ENCODE data around the gene LRRC2. TPM values are rescaled to one million over a fixed set of nuclear protein-coding genes. Genes with fewer than 3 reads are reported as not detected.
A peak's percentile ranks its signal among the peaks of the same experiment; 100 is the strongest.
"Not testable (repeated sequence)": the region's sequence is repeated elsewhere in the genome, so short reads cannot be mapped to it uniquely, and the experiment has no call there.

LRRC2 gene
- total RNA-seq, 1 donor from 2014 or later: 7.0 TPM

- DNase-seq (ENCODE audit: low read depth): no peak
Measured at GRCh38 chr3:46500656-46501635, 65.2 kb downstream of the LRRC2 start.

- no peak for DNase-seq (ENCODE audit: low read depth)
Measured at GRCh38 chr3:46498916-46499519, 67.1 kb downstream of the LRRC2 start.

- DNase-seq (ENCODE audit: low read depth): no peak
Measured at GRCh38 chr3:46497556-46498265, 68.4 kb downstream of the LRRC2 start, which contains the start of gene RTP3. RTP3 (plus strand) TSS chr3:46497976; CDS start chr3:46498063, 87 bp downstream.

GRCh38 chr3:46496746-46497555, 69.2 kb downstream of the LRRC2 start:
- no peak for DNase-seq (ENCODE audit: low read depth)

GRCh38 chr3:46495901-46496456, 70.1 kb downstream of the LRRC2 start:
- DNase-seq (ENCODE audit: low read depth): no peak

- DNase-seq (ENCODE audit: low read depth): not testable (repeated sequence)
Measured at GRCh38 chr3:46494491-46494890, 71.6 kb downstream of the LRRC2 start.

- no peak for DNase-seq (ENCODE audit: low read depth)
Measured at GRCh38 chr3:46492890-46493547, 73.1 kb downstream of the LRRC2 start.

- no peak for DNase-seq (ENCODE audit: low read depth)
Measured at GRCh38 chr3:46491089-46492070, 74.7 kb downstream of the LRRC2 start.

- DNase-seq (ENCODE audit: low read depth): peak; percentile 85
Measured at GRCh38 chr3:46490338-46491084, 75.6 kb downstream of the LRRC2 start.

- no peak for DNase-seq (ENCODE audit: low read depth)
Measured at GRCh38 chr3:46489875-46490274, 76.2 kb downstream of the LRRC2 start.

- no peak for DNase-seq (ENCODE audit: low read depth)
Measured at GRCh38 chr3:46489381-46489780, 76.7 kb downstream of the LRRC2 start.

GRCh38 chr3:46488735-46489361, 77.3 kb downstream of the LRRC2 start:
- DNase-seq (ENCODE audit: low read depth): peak; percentile 92

- no peak for DNase-seq (ENCODE audit: low read depth)
Measured at GRCh38 chr3:46485779-46486175, 80.3 kb downstream of the LRRC2 start.

GRCh38 chr3:46484911-46485778, 81.0 kb downstream of the LRRC2 start:
- peak; percentile 93 for DNase-seq (ENCODE audit: low read depth)

- DNase-seq (ENCODE audit: low read depth): no peak
Measured at GRCh38 chr3:46484388-46484787, 81.7 kb downstream of the LRRC2 start.

- peak; percentile 62 for DNase-seq (ENCODE audit: low read depth)
Measured at GRCh38 chr3:46483825-46484224, 82.3 kb downstream of the LRRC2 start.

Measured in myocyte (in vitro differentiated cells).